Kidney tubule cell (primary cell): ENCODE results near the gene NTF3.

Experiments used
- DNase-seq: peaks from one replicate; pipeline ENCODE4 v3.0.0-alpha.2; 2018; ENCODE audit warnings: low spot score

The NTF3 gene

DNA sequence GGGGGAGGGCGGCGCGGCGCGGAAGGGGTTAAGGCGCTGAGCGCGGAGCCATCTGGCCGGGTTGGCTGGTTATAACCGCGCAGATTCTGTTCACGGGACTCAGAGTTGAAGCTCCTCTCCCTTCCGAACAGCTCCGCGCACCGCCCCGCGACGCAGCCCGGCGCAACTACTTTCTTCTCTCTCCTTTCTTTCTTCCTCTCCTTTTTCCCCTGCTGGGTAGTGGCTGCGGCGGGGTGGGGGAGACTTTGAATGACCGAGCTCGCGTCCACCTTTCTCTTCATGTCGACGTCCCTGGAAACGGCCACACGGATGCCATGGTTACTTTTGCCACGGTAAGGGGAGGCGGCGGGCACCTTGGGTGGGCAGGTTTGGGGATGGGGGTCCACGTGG lies at the start of gene NTF3:
Gene NTF3 (plus strand): TSS at position 98 of the 390 bp plus-strand sequence. CDS start 217 bp downstream, at position 315.
- no peak for DNase-seq

- no peak for DNase-seq
Observed at GRCh38 chr12:5384015-5384414, 47.9 kb upstream of the NTF3 start.

GRCh38 chr12:5388581-5389535 lies 43.0 kb upstream of the NTF3 start:
- peak; percentile 68 for DNase-seq

DNA sequence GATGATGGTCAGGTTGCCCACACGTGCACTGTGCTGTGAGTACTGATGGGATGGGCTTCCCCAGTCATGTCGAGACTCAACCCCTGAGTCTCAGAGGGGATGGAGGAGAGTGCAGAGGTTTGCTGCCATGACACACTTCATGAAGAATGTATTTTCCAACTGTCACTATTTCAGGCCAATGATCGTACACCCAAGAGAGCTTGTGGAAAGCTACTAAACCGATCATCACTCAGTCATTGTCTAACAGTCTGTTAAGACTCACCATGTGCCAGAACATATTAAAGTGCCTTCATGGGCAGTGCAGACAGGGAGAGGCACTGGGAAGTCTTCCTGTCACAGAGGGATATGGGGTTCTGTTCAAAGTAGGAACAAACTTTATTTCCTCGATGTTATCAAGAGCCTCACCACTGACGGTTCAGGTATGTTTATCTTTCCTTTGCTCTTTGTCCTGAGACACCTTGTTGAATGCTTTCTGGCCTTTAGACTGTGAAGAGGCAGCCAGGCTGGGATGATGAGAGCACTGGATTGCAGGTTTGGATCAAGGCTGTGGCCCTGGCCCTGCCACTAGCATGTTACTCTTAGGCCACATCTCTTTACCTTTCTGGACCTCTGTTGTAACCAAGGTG lies 41.6 kb upstream of the NTF3 start:
- DNase-seq = peak; percentile 16

DNA sequence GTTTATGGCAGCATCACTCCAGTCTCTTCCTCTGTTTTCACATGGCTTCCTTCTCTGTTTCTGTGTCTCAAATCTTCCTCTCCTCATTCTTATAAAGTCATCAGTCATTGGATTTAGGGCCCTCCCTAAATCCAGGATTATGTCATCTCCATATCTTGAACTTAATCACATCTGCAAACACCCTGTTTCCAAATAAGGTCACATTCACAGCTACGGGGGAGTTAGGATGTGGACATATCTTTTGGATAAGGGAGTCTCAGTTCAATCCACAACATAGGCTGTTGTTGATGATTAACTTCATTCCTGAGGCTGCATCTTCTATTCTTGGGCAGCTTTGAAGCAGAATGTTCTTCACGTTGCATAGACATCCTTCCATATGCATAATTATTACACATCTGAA lies 40.3 kb upstream of the NTF3 start:
- peak; percentile 20 for DNase-seq

- DNase-seq = no peak
Observed at GRCh38 chr12:5392961-5393360, 38.9 kb upstream of the NTF3 start.

GRCh38 chr12:5395443-5396271 lies 36.3 kb upstream of the NTF3 start:
- DNase-seq = no peak

- no peak for DNase-seq
Observed at GRCh38 chr12:5396541-5396940, 35.4 kb upstream of the NTF3 start.

DNA sequence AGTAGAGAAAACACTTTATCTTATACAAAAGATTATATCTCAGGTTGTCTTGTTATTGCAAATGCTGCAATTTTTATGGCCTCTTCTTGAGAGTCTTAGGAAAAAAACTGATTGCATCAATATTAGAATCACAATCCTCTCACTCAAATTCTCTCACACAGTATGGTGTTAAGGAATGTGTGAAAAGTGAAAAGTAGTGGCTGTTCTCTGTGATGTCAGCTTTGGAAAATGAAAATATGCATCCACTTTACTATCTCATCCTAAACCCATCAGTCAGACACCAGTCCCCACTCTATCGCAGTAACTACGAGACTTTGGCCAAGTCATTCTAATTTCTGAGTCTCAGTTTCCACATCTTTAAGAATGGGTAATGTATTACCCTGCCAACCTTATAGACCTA lies 32.6 kb upstream of the NTF3 start:
- no peak for DNase-seq

DNA sequence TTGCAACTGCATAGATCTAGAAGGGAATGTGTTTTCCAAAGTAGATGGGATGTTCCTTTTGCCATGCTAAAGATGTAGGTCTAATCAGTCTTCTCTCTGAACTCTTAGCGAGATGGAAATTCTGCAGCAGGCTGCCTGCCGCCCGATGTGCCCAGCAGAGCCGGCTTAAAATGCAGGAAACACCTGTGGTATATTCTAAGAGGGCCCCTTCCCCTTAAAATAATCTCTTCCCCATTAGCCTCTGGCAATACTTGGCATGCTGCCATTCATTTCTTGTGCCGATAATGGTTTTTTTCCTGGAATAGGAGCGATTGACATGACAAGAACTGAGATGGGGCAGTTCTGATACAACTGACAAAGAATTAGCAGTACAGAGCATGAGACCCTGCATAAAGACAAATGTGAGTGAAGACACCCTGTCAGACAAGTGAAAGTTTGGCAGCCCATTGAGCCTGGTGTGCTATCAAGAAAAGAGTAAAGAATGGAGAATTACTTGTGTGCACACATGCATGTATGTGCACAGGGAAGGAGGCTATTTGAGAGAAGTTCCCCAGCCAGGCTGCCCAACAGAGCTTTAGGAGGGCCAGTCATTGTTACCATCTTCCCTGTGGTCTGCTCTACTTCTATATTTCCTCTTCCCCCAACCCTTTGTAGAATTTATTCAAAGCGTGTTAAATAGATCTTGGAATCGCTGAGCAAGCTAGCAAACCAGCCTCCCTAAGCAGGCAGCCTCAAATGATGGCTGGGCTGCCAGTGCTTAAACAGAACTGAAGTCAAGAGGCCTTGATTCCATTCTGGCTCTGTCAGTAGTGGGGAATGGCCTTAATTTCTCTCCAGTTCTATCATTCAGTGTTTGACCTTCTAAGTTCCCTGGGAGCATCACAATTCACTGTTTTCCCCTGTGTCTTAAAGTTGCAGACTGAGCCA lies 29.6 kb upstream of the NTF3 start:
- no peak for DNase-seq

- DNase-seq = no peak
Observed at GRCh38 chr12:5403411-5403810, 28.5 kb upstream of the NTF3 start.

- DNase-seq = no peak
Observed at GRCh38 chr12:5407034-5407856, 24.7 kb upstream of the NTF3 start.

DNA sequence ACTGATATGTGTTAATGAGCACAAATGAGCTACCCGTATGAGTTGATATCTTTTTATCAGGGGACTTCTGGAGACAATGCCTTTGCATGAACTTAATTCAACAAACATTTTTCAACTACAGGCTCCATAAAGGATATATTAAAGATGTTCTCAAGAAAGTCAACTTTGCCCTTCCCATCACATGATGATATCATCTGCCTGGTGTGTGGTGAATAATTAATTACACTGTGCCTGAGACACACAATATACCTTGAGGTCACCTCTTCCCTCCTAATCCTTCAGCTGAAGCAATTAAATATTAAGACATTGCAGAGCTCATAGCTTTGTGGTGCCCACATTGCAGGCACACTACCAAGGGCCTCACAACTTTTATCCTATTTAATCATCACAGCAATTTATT lies 22.3 kb upstream of the NTF3 start:
- DNase-seq = no peak

GRCh38 chr12:5416571-5416970 lies 15.3 kb upstream of the NTF3 start:
- DNase-seq = no peak

DNA sequence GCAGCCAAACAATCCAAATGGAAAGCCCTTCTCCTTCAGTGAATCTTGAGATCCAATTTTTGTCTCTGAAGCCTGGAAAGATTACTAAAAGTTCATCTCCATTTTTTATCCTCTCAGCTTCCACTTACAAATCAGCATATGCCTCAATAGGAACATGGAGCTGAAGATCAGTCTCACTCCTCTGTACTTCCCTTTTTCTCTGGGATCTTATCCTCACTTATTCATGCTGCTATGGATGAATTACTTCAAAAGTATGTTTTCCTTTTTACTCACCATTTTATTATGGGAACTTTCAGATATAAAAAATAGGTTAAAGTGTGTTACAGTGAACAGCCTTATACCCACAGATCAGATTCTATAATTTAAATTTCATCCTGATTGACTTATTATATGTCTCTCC lies 14.4 kb upstream of the NTF3 start:
- no peak for DNase-seq

DNA sequence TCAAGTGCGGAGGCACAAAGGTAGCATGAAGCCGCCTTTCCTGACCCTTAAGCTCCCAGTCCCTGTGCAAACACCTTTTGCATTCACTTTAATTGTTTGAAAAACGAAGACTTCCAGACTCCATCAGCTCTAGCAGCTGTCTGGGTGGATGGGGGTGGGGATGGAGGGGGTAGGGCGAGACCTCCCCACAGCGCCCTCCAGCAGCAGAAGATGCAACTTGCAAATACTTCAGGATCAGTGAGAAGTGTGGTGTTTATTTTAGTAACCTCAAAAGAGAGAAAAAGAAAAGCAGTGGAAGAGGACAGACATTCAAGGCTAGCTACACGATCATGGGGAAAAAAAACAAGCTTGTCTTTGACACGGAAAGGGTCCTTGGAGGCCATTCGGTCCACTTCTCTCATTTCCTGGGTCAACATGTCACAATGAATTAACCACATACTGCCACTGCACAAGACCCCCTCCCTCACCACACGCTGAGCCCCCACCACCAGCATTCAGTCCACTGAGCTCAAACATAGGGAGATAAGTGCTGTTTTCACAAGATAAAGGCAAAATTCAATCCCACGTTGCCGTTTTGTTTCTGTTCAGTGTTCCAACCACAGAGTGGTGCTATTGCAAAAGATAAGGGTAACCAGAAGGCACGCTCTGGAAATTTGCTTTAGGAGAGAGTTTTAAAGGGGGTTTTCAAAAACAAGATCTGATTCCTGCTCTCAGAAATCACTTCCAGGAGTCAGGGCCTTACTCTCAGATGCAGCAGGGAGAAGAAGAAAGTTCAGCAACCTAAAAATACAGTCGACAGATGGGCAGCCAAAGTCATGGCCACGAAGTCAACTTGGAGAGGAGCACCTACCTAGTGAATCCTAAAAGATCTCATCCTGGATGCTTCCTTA lies 3.3 kb upstream of the NTF3 start:
- DNase-seq = peak; percentile 24

GRCh38 chr12:5429741-5430557 lies 2.0 kb upstream of the NTF3 start:
- no peak for DNase-seq
